ENCODE results near the gene RPRML.
A peak's percentile ranks its signal among the peaks of the same experiment; 100 is the strongest.

RPRML gene

DNA sequence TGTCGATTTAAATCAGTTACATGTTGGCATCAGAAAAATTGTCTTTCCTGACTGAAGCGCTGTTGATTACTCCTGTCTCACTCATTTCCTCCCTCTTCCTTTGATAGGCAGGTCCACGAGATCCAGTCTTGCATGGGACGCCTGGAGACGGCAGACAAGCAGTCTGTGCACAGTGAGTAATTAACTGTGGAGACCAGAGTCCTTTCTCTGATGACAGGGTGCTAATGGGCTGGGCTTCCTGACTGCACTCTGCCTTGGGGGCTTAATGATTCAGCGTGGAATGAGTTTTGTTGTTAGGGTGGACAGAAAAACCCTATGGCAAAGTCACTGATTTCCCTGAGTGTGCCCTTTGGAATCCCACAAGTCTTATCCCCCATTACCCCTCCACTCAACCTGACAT is 49.6 kb downstream of the RPRML start:
- Histone ChIP-seq H3K27me3 (ENCODE audit: control insufficient read depth in 2 of 2, insufficient read depth in 2 of 2, low read length in 2 of 2) (no peaks in the 10 kb centered on the region), H3K4me3 (ENCODE audit: low read length in 2 of 2) (no peak overlapping the region), H3K9ac (ENCODE audit: low read depth in 1 of 2, low read length in 2 of 2) (no peak overlapping the region), H3K9me3 (ENCODE audit: control insufficient read depth in 2 of 2, low read length in 2 of 2) (no peaks in the 10 kb centered on the region), H3K36me3 (ENCODE audit: control insufficient read depth in 2 of 2, insufficient read depth in 2 of 2, low read length in 2 of 2) (peaks cover 39 to 40% of the 10 kb centered on the region in 2 donors), H3K4me1 (ENCODE audit: control insufficient read depth in 2 of 2, insufficient read depth in 2 of 2, low read length in 2 of 2) (peaks cover 0 to 6% of the 10 kb centered on the region in 2 donors), H3K27ac (ENCODE audit: low read depth in 2 of 2, low read length in 2 of 2) (peak overlapping the region in 1 of 2 donors; percentile 33)

GRCh38 chr17:46928467-46929261 is 50.4 kb downstream of the RPRML start:
- Histone ChIP-seq H3K27me3 (ENCODE audit: control insufficient read depth in 2 of 2, insufficient read depth in 2 of 2, low read length in 2 of 2) (no peaks in the 10 kb centered on the region), H3K27ac (ENCODE audit: low read depth in 2 of 2, low read length in 2 of 2) (peak overlapping the region in 1 of 2 donors; percentile 43), H3K9me3 (ENCODE audit: control insufficient read depth in 2 of 2, low read length in 2 of 2) (no peaks in the 10 kb centered on the region), H3K9ac (ENCODE audit: low read depth in 1 of 2, low read length in 2 of 2) (no peak overlapping the region), H3K4me3 (ENCODE audit: low read length in 2 of 2) (no peak overlapping the region), H3K36me3 (ENCODE audit: control insufficient read depth in 2 of 2, insufficient read depth in 2 of 2, low read length in 2 of 2) (peaks cover 35% of the 10 kb centered on the region in 2 donors), H3K4me1 (ENCODE audit: control insufficient read depth in 2 of 2, insufficient read depth in 2 of 2, low read length in 2 of 2) (peaks cover 3 to 14% of the 10 kb centered on the region in 2 donors)

Data from mucosa of rectum (tissue), 2 donors.